GM19238 (cell line): ENCODE data around the gene FRMPD2.
"Not testable (repeated sequence)": the region's sequence is repeated elsewhere in the genome, so short reads cannot be mapped to it uniquely, and the experiment has no call there.

Experiments
- DNase-seq: peaks from one replicate; pipeline ENCODE4 v3.0.0; 2011; ENCODE audit warnings: low spot score; ENCODE audit not compliant: insufficient read length

Gene FRMPD2

GRCh38 chr10:48205918-48206317 is 68.6 kb downstream of the FRMPD2 start:
- DNase-seq = no peak

- no peak for DNase-seq
Observed at GRCh38 chr10:48199580-48200377, 74.7 kb downstream of the FRMPD2 start.

GRCh38 chr10:48197236-48197899 is 77.1 kb downstream of the FRMPD2 start:
- DNase-seq = no peak

DNA sequence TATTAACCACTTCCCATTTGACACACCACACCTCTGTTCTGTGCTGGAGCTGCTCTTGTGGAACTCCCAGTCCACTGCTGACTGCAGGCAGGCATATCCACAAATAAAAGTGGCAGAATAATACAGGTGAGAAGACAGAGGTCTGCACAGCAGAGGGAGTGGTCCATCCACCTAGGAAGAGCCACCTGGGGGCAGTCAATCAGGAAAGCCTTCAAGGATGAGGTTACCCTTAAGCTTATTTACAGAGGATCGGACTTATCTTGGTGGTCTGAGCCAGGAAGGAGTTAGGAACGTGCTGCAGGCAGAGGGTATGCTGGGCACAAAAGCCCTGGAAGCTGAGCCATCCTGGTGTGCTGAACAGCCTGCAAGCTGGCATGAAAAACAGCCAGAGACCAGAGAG is 78.7 kb downstream of the FRMPD2 start:
- DNase-seq = no peak

DNA sequence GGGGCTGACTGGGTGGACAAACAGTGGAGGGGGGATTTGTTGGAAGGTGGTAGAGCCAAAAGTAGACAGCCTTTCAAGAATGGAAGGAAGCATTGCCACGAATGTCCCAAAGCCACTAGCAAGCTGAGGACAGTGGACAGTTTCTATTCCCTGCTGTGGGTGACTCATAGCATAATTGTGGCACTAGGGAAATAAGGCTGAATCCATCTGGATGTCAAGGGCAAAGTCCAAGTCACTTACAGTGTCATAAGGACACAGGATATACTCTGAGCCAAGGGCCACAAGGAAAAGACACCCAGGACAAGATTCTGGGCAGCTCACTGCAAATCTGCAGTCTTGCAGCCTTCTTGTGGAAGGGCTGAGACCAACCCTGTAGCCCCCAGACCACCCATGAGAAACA is 79.7 kb downstream of the FRMPD2 start:
- no peak for DNase-seq

DNA sequence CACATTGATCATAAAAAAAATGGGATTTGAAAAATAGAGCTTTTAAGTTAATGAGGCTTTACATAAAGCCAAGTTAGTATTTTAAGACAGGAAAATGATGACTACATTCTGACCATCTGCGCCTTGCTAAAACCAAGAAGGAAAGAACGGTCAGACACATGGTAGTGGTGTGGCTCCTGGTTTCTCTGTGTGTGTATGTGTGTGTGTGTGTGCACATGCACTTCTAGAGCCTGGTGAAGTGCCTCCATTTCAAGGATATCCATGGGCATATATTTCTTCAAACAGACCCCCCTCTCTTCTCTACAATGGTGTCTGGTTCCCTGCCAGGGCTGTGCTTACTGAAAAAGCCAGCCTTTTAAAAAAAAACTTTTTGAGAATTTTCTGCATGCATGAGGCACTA is 80.9 kb downstream of the FRMPD2 start:
- no peak for DNase-seq

- DNase-seq = no peak
Observed at GRCh38 chr10:48192881-48193450, 81.5 kb downstream of the FRMPD2 start.

DNA sequence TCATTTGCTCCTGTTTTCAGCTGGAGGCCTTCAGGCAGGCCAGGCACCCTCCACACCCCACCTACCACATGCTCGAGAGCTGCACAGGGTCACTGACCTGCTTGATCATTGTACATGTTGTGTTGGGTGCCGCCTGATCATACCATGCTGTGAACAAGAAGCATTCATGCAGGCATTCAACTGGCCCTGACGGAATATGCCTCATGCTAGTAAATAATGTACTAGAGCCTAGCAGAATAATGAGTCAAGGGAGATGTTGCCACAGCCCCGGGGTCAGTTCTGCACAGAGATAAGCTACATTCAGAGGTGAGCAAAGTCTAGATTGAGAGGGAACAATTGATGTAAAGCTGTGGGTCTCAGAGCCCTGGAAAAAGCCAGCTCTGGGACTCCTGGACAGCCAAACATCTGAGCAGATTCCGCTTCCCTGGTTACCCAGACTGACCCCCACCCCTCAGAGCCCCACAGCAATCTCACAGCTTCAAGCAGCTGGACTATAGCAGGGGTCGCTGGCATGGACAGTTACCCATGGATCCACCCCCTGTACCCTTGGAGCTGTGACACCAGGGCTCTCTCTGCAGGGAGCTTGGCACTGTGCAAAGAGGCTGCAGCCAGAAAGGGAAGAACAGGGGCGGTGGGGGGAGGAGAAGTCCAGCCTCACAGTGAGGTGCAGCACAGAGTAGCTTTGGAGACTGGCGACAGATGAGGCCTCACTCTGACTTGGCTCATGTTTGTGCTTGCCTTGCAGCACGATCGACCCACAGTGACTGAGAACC is 86.6 kb downstream of the FRMPD2 start:
- no peak for DNase-seq

DNA sequence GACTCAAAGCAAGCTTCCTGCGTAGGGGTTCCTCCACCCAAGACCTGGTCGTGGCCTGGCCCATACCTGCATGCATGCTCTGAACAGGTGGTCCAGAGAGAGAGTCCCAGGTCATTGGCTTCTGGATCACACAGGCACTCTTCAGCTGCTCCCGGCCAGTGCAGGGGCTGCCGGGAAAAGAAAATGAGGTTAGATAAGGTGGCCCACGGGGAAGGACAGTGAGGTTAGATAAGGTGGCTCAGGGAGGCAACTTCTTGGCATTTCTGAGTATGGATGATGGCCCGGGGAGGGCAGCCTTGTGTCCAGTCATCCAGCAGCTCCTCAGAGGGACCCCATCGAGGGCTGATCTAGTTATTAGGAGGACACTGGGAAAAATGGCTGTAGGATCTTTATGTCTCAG is 87.4 kb downstream of the FRMPD2 start:
- DNase-seq = no peak

GRCh38 chr10:48186264-48186804 is 88.2 kb downstream of the FRMPD2 start:
- not testable (repeated sequence) for DNase-seq

GRCh38 chr10:48184224-48184623 is 90.3 kb downstream of the FRMPD2 start:
- DNase-seq = no peak

DNA sequence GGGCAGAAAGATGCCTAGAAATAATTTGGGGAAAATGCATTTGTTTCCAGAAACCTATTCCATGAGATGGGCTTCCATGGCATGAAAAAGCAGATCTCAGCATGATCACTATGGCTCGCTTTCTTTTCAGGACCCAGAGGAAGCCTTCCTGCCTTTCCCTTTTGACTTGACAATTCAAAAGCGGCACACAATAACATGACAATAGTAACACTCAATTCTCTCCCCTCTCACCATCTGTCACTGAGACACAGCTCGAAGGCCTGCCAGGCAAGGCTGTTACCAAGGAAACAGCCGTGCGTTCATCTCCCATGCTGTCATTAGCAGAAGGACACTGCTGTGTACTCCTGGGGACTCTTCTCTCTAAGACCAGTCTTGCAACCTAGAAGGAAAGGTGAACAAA is 101.8 kb downstream of the FRMPD2 start:
- DNase-seq = not testable (repeated sequence)

GRCh38 chr10:48160670-48161069 is 113.8 kb downstream of the FRMPD2 start:
- DNase-seq = not testable (repeated sequence)

DNA sequence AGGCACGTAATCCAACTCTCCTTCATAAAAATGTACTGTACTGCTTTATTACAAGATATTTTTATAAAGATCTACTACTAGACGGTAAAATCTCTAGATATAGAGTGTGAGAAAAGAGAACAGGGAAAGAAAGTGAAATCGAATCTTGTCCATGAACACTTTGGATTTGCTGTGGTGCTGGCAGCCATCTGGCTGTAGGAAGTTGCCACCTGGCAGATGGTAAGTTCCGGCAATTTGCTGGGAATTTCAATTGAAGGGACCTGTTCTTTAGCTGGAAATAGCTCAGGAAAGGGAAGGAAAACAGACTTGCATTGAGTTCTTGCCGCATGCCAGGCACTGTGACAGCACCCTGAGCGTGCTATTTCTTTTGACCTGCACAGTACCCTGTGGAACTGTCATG is 114.3 kb downstream of the FRMPD2 start:
- DNase-seq = not testable (repeated sequence)

GRCh38 chr10:48154211-48155140 is 120.0 kb downstream of the FRMPD2 start:
- DNase-seq = not testable (repeated sequence)

GRCh38 chr10:48147643-48148042 is 126.9 kb downstream of the FRMPD2 start:
- DNase-seq = not testable (repeated sequence)

DNA sequence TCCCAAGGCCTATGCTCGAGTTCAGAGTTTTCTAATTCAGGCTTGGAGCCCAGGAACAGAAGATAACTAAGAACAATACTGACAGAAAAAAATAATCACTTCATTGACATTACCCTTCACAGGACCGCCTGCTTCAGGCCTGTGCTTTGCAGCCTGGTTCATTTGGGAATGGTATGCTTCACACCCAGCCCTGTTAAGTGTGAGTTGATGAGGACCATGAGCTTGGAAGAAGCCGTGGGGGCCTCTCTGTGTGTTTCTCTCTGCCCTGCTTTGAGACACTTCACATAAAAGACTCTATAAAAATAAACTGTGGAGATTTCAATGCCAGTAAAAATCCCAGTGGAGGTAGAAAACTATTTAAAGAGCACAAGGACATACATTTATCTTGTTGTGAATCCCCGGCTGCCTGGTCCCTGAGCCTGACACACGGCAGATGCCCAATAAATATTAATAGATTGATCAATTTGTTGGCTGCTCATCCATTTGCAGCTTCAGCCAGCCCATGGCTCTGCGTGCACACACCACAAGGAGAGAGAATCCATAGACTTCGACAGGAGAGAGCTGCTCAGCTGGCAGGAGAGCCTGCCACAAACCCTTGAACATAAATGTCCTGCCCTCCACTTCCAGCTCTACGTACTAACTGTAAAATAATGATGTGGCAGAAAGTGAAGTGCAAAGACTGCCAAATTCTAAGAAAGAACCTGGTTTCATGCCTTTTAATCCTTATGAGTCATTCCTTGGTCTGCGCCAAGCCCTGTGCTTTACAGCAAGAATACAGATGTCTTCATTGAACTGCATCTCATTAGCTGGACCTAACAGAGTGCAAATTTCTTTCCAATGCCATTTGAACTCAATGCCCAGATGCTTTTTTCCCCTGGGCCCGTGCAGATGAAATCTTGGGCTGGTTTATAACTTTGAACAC is 130.5 kb downstream of the FRMPD2 start:
- DNase-seq = not testable (repeated sequence)

DNA sequence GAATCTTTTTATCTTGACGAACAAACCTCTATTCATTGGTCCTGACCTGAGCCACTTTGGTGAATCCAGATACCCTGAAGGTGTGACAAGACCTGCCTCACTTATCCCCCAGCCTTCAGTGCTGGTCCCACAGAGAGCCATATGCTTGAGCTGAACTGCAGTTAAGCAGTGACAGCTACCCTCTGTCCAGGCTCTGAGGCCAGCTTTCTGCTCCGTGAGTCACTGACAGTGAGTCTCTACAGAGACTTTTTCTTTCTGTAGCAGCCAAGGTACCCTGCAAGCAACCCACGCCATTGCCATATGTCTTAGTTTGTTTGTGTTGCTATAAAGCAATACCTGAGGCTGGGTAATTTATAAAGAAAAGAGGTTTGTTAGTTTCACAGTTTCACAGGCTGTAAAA is 133.5 kb downstream of the FRMPD2 start:
- DNase-seq = not testable (repeated sequence)
